Tibial artery (tissue), 4 donors: ENCODE results near the gene AK4.

ENCODE experiments used
- DNase-seq, 2 donors: peaks; one replicate each; pipeline ENCODE4 v3.0.0-alpha.2; 2019
- H3K27ac ChIP-seq, 2 donors: fragments of 200-600 bp; sonication (generic) in 1 of 2; 1 replicate in 1 of 2; 2 replicates in 1 of 2; pipeline ENCODE4 v1.5.1; 2018 to 2019; ENCODE audit warnings: mild to moderate bottlenecking in 1 of 2
- H3K27me3 ChIP-seq, 2 donors: fragments of 200-600 bp; sonication (generic) in 1 of 2; one replicate each; pipeline versions ENCODE4 v1.5.1 to v1.6.0; 2016 to 2019
- H3K36me3 ChIP-seq, 3 donors: fragments of 200-600 bp; sonication (generic) in 2 of 3; one replicate each; pipeline ENCODE4 v1.5.1; 2016 to 2019; ENCODE audit warnings: mild to moderate bottlenecking in 2 of 3
- H3K4me1 ChIP-seq, 4 donors: fragments of 200-600 bp; sonication (generic) in 2 of 4; 1 replicate in 3 of 4; 2 replicates in 1 of 4; pipeline ENCODE4 v1.5.1; 2016 to 2019
- H3K4me3 ChIP-seq, 2 donors: fragments of 200-600 bp; sonication (generic) in 1 of 2; 1 replicate in 1 of 2; 2 replicates in 1 of 2; pipeline ENCODE4 v1.5.1; 2018 to 2019; ENCODE audit warnings: mild to moderate bottlenecking in 2 of 2
- H3K9me3 ChIP-seq, 3 donors: fragments of 200-600 bp; sonication (generic) in 1 of 3; one replicate each; pipeline ENCODE4 v1.5.1; 2016 to 2019
- CTCF ChIP-seq, 2 experiments: fragments of 200-600 bp in 1 of 2; fragments of 450-650 bp in 1 of 2; IDR thresholded peaks; one replicate each; pipeline ENCODE4 v1.5.1; 2017 to 2019; ENCODE audit warnings: antibody characterized with exemption in 2 of 2, mild to moderate bottlenecking in 1 of 2, moderate library complexity in 1 of 2
- intact Hi-C: fragments of 100-400 bp; cut with DNase I; formaldehyde crosslinking; loops from one replicate; pipeline ENCODE4 v1.15.0; 2023; ENCODE audit warnings: low total_unique reads

Gene AK4

GRCh38 chr1:65148548-65149350 lies 746 bp downstream of the AK4 start:
- intact Hi-C loops, result loop anchor here (2.0 to 10.0 kb wide), 3 partner anchors 22 to 81 kb away; no protein-coding TSS in a partner anchor
- peak; percentile 54 to 83 for DNase-seq
- Histone ChIP-seq H3K4me3 (peak overlapping the region; percentile 69 to 94), H3K27ac (peak overlapping the region; percentile 98 to 99), H3K27me3 (no peaks in the 10 kb centered on the region), H3K36me3 (no peaks in the 10 kb centered on the region), H3K4me1 (peaks cover 0 to 27% (median 18%) of the 10 kb centered on the region in 4 donors), H3K9me3 (no peaks in the 10 kb centered on the region)
- no peak for TF ChIP-seq CTCF (IDR thresholded peaks at IDR 0.05)

DNA sequence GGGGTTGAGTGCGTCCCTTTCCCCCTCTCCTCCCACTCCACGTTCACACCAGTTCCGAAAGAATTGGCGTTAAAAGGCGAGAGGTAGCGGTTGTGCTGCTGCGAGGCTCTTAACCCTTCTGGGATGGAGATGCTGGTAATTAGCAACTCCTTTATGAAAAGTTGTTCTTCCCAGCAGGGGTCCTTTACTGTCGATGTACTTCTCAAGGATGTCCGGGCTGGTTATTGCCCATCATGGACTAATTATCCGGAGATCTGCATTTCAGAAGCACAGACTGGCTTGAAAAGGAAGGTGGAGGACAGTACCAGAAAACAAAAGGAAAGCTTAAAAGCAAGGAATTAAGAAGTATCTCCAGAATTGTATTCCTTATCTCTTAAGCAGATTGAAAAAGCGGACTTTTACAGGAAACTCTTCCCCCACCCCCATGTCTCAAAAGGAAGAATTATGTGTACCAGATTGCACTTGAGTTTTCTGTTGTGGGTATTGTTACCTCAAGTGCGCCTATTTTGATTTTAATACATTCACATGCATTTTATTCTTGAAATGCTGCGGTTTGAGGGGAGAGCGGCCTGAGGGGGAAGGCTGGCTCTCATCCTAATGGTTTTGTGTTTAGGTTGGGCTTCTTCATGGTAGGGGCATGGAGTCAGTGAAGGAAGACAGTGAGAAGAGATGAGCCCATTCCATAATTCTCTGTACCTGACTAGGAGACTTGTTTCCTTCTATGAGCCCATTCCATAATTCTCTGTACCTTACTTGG lies 1.5 kb downstream of the AK4 start:
- TF ChIP-seq CTCF (IDR thresholded peaks at IDR 0.05), result no peak
- Histone ChIP-seq H3K9me3 (no peaks in the 10 kb centered on the region), H3K27ac (peak overlapping the region; percentile 98 to 99), H3K4me1 (peaks cover 0 to 27% (median 18%) of the 10 kb centered on the region in 4 donors), H3K4me3 (peak overlapping the region; percentile 69 to 94), H3K36me3 (no peaks in the 10 kb centered on the region), H3K27me3 (no peaks in the 10 kb centered on the region)
- DNase-seq, result no peak
- intact Hi-C loops, result loop anchor here (2.0 to 10.0 kb wide), 3 partner anchors 21 to 82 kb away; no protein-coding TSS in a partner anchor

GRCh38 chr1:65150108-65150463 lies 2.1 kb downstream of the AK4 start:
- Histone ChIP-seq H3K4me3 (peak overlapping the region in 1 of 2 donors; percentile 94), H3K27me3 (no peaks in the 10 kb centered on the region), H3K27ac (peak overlapping the region; percentile 98 to 99), H3K9me3 (no peaks in the 10 kb centered on the region), H3K36me3 (no peaks in the 10 kb centered on the region), H3K4me1 (peaks cover 0 to 27% (median 18%) of the 10 kb centered on the region in 4 donors)
- TF ChIP-seq CTCF (IDR thresholded peaks at IDR 0.05), result no peak
- intact Hi-C loops, result no loop called here
- no peak for DNase-seq

DNA sequence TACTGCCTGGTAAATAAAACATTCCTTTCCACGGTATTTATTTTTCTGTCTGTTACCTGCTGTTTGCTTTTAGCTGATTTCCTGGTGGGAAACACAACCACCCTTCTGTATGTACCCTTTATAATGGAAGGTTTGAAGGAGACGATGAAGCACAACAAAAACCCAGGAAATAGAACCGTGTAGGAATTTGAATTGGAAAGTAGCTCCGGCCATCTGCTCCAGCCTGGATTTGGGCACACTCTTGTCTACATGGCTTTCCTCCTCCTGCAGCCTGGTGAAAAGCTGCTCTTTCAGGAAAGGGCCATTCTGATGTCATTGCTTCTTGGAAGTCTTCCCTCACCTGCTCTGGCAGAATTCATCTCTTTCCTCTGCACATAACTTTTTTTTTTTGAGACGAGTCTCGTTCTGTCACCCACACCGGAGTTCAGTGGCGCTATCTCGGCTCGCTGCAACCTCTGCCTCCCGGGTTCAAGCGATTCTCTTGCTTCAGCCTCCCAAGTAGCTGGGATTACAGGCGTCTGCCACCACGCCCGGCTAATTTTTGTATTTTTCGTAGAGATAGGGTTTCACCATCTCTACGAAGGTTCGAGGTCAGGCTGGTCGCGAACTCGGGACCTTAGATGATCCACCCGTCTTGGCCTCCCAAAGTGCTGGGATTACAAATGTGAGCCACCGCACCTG lies 2.7 kb downstream of the AK4 start:
- Histone ChIP-seq H3K36me3 (no peaks in the 10 kb centered on the region), H3K4me3 (no peak overlapping the region), H3K9me3 (no peaks in the 10 kb centered on the region), H3K27me3 (no peaks in the 10 kb centered on the region), H3K27ac (peak overlapping the region; percentile 98 to 99), H3K4me1 (peaks cover 0 to 27% (median 18%) of the 10 kb centered on the region in 4 donors)
- no peak for TF ChIP-seq CTCF (IDR thresholded peaks at IDR 0.05)
- no peak for DNase-seq
- intact Hi-C loops, result no loop called here

GRCh38 chr1:65151641-65152040 lies 3.6 kb downstream of the AK4 start:
- no peak for TF ChIP-seq CTCF (IDR thresholded peaks at IDR 0.05)
- Histone ChIP-seq H3K36me3 (no peaks in the 10 kb centered on the region), H3K4me1 (peaks cover 0 to 28% (median 16%) of the 10 kb centered on the region in 4 donors), H3K4me3 (no peak overlapping the region), H3K27me3 (no peaks in the 10 kb centered on the region), H3K27ac (no peak overlapping the region), H3K9me3 (no peaks in the 10 kb centered on the region)
- intact Hi-C loops, result no loop called here
- DNase-seq, result no peak
